22Rv1 (cell line): ENCODE measurements around the gene ILRUN.

Source experiments
- ZFX ChIP-seq: fragments of 450-650 bp; IDR thresholded peaks from 2 replicates; pipeline ENCODE4 v1.6.1; 2017; ENCODE audit warnings: antibody characterized with exemption, borderline replicate concordance
- TF ChIP-seq, protein P1 (sequence below): fragments of 450-650 bp; IDR thresholded peaks from 2 replicates; pipeline ENCODE4 v1.5.1; 2017; ENCODE audit warnings: mild to moderate bottlenecking

DNA sequence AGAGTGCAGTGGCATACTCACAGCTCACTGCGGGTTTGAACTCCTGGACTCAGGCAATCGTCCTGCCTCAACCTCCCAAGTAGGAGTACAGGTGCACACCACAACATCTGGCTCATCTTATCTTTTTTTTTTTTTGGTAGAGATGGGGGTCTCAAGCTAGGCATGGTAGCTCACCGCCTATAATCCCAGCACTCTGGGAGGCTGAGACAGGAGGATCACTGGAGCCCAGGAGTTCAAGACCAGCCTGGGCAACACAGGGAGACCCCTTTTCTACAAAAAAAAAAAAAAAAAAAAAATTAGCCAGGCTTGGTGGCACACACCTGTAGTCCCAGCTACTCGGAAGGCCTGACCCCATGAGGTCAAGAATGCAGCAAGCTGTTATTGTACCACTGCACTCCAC is 31.5 kb downstream of the ILRUN start:
- TF ChIP-seq, protein P1, sequence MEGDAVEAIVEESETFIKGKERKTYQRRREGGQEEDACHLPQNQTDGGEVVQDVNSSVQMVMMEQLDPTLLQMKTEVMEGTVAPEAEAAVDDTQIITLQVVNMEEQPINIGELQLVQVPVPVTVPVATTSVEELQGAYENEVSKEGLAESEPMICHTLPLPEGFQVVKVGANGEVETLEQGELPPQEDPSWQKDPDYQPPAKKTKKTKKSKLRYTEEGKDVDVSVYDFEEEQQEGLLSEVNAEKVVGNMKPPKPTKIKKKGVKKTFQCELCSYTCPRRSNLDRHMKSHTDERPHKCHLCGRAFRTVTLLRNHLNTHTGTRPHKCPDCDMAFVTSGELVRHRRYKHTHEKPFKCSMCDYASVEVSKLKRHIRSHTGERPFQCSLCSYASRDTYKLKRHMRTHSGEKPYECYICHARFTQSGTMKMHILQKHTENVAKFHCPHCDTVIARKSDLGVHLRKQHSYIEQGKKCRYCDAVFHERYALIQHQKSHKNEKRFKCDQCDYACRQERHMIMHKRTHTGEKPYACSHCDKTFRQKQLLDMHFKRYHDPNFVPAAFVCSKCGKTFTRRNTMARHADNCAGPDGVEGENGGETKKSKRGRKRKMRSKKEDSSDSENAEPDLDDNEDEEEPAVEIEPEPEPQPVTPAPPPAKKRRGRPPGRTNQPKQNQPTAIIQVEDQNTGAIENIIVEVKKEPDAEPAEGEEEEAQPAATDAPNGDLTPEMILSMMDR, result no peak
- no peak for TF ChIP-seq ZFX
